GM21360 (cell line): ENCODE results near the gene MAML3.

Experiments used
- ATAC-seq: cut with Tn5 transposase; IDR thresholded peaks from one replicate; pipeline ENCODE4 v1.9.1; 2021; ENCODE audit warnings: mild to moderate bottlenecking, moderate library complexity; ENCODE audit not compliant: unreplicated experiment

Gene MAML3

DNA sequence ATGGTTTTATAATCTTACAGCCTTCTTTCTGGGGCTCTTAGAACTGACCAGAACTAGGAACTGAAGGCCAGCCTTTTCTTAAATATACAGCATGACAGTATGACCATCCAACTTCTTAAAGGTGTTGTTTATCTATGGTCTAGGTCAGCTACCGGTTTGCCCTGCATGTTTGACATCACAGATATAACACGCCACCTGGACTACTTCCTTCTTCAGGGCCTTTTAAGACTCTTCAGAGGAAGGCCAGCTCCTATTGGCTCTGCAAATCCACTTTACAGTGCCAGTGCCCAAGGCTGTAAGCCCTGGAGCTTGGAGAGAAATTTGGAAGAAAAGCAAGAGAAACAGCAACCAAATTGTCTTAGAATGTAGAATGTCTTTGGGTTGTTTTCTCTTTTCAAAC is 302.9 kb downstream of the MAML3 start:
- no peak for ATAC-seq

DNA sequence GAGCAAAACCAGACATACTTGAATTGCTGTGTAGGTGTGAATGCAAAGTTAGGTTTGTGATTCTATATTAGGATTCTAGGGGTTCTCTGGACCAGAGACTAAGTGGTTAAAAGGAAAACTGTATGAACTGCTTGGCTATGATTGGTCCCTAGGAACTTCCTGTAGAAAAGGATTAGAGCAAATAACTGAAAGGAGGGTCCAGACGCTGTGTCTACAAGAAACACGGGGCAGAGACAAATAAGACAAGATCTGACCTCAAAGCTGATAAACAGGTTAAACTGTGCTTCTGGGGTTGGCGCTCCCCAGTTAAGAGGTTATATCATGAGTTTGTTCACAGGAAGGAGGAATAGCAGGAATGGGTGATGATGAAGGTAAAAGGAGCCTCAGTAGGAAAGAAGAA is 304.8 kb downstream of the MAML3 start:
- ATAC-seq, result no peak

- ATAC-seq, result no peak
Measured at GRCh38 chr4:139848028-139848427, 306.0 kb downstream of the MAML3 start.

- ATAC-seq, result no peak
Measured at GRCh38 chr4:139847602-139848001, 306.4 kb downstream of the MAML3 start.

GRCh38 chr4:139846766-139847165 is 307.2 kb downstream of the MAML3 start:
- ATAC-seq, result no peak

GRCh38 chr4:139845453-139846093 is 308.4 kb downstream of the MAML3 start:
- ATAC-seq, result no peak

- no peak for ATAC-seq
Measured at GRCh38 chr4:139844459-139845036, 309.4 kb downstream of the MAML3 start.

- no peak for ATAC-seq
Measured at GRCh38 chr4:139844057-139844456, 309.9 kb downstream of the MAML3 start.

DNA sequence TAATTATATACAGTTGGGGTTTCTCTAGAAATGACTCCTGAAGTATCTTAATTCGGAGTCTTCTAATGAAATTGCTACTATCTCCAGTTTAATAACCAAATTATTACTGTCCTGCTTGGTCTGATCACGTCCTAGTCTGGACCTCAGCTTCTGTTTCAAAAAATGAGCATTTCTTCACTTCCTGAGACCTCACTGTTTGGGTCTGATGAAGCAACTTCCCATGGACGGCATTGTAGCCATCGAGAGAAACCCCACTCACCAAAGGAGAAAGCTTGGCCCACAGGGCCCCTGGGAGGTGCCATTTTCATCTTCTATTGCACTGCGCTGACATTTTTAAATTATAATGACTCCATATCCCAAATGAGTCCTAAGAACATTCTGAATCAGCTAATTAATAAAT is 310.3 kb downstream of the MAML3 start:
- no peak for ATAC-seq

DNA sequence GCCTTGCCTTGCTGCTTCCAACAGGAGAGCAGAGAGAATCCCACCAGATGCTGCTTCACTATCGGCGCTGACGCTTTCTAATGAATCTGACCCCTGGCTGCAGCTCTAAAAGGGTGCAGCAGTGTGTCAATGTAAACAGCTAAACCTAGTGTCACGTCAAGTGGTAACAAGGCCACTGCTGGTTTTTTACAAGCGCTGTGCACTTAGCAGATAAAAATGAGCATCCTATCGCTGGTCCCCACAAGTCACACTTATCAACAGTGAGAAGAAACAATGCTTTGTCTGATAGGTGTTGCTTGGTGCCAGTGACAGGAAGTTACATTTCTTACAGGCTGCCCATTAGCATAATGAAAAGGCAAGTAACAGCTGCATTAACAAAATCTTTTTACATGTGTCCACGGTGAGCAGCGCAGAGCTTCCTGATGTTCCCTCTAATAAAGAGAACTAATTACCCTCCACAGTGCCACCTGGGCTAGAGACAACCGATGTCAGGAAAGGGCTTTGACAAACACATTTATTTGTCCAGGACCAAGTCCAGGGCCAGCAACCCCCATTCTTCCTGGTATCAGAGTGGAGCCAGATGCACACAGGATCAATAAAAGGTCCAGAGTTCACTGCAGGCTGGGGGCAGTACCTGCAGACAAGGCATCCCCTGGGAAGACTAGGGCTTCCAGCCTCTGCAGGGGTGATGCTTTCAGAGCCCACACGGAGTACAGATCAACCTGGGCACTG is 312.4 kb downstream of the MAML3 start:
- ATAC-seq, result no peak

- no peak for ATAC-seq
Measured at GRCh38 chr4:139840773-139841172, 313.2 kb downstream of the MAML3 start.

- no peak for ATAC-seq
Measured at GRCh38 chr4:139839403-139840031, 314.5 kb downstream of the MAML3 start.

- ATAC-seq, result no peak
Measured at GRCh38 chr4:139838811-139839210, 315.2 kb downstream of the MAML3 start.

GRCh38 chr4:139834981-139835391 is 319.0 kb downstream of the MAML3 start:
- ATAC-seq, result no peak

- ATAC-seq, result no peak
Measured at GRCh38 chr4:139834226-139834662, 319.7 kb downstream of the MAML3 start.

DNA sequence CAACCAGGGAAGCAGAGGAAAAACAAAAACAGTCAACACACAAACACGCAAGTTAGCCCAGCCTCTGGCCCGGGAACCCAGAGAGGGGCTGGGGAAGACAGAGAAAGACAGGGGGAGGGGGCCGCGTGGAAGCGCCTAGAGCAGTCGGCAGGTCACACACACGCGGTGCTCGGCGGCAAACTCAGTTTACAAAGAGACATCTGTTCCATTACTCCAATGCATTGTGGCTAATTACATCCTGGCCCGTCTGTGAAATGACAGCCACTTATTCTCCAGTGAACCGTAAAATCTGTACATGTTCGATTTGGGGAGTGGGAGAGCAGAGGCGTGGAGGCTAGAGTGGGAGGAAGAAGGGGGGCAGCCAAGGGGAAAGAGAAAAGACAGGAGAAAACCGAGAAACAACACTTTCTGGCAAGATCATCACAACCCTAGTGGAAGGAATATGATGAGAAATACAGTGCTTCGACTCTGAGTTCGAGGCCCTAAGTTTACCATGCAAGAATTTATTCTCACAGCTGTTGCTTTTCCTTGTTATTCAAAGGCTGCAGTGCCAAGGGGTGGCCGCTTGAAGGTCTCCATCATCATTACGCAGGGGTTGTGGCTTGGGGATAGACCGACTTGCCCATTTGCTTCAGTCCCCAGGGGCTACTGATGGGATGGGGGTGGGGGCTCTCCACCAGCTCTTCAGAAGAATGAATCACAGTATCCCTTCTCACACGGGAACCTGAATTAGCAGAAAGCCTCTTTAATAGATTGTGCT is 320.7 kb downstream of the MAML3 start:
- no peak for ATAC-seq

DNA sequence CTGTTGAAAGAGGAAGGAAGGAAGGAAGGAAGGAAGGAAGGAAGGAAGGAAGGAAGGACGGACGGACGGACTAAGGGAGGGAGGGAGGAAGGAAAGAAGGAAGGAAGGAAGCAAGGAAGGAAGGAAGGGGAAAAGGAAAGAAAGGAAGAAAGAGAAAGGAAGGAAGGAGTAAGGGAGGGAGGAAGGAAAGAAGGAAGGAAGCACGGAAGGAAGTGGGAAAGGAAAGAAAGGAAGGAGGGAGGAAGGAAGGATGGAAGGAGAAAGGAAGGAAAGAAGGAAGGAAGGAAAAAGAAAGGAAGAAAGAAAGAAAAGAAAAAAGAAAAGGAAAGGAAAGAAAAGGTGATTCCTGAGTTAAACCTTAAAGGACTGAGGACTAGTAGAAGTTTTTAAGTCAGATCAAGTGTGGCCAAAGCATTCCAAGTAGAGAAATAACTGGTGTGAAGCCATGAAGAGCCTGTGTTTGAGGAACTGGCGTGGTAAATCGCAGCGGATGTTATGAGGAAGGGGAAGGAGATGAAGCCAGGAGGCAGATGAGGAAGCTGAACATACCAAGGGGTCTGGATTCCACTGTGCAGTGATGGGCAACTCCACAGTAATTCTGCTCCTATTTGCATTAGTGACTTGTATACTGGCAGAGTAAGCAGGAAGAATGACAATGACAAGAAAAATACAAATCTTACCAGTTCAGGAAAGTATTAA is 324.9 kb downstream of the MAML3 start:
- no peak for ATAC-seq

GRCh38 chr4:139826426-139826825 is 327.6 kb downstream of the MAML3 start:
- ATAC-seq, result no peak

GRCh38 chr4:139825523-139826014 is 328.4 kb downstream of the MAML3 start:
- ATAC-seq, result no peak

- ATAC-seq, result no peak
Measured at GRCh38 chr4:139824882-139825522, 329.0 kb downstream of the MAML3 start.
